Activated CD4-positive, CD25-positive, alpha-beta regulatory T cell treated with anti-CD3 and anti-CD28 coated beads, Interleukin-2, amount 50 U/mL, for 24 hours (primary cell): Measurements from ENCODE around the gene CSN1S1.

ENCODE experiments used
- ATAC-seq, 2 donors: fragments of 150-1000 bp; cut with Tn5 transposase; one replicate each; pipeline ENCODE4 v1.10.0; 2021; ENCODE audit warnings: mild to moderate bottlenecking in 1 of 2, moderate library complexity in 1 of 2

The CSN1S1 gene

DNA sequence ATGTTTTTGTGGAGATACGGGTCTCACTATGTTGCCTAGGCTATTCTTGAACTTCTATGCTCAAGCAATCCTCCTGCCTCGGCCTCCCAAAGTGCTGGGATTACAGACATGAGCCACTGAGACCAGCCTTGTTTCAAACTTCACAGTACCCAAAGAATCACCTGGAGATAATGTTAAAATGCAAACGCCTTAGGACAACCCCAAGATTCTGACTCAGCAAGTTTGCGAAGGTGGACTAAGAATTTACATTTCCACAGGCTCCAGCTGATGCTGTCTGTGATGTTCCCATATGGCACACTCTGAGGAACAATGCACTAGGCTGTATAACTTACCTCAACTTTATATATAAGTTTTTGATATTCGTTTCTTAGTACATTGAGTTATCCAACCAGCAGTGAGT, 63.9 kb downstream of the CSN1S1 start:
- ATAC-seq, result no peak

DNA sequence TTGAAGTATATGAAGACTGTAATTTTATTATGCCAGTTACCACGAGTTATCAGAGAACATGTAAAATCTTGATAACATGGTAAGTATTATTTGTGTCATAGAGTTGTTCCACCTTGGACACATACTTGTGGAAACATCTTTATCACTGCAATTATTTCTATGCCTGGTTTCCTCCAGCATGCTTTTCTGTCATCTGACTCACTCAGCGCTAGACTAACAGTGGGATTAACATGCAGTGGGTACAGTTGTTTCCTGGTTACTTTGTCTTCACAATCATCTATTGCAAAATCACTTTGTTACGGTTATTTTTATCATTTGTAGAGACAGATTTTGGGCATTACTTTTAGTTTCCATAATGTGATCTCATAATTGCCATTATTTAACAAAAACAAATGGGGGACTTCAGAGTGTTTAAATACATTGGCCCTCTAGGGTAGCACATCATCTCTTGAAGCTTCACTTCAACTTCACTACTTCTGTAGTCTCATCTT, 64.7 kb downstream of the CSN1S1 start, which contains the start of gene STATH:
Gene STATH, plus strand, starts transcription at position 441 of the 491 bp plus-strand sequence. CDS start 2,472 bp downstream, outside the sequence.
- no peak for ATAC-seq
